HCT116 (cell line): ENCODE data around the gene GPS1. TPM values are rescaled to one million over a fixed set of nuclear protein-coding genes. Genes with fewer than 3 reads are reported as not detected.

Experiments used
- ATAC-seq: fragments of 200-7000 bp; cut with Tn5 transposase; 2 replicates; pipeline ENCODE4 v1.9.1; 2020; ENCODE audit warnings: mild to moderate bottlenecking, moderate library complexity
- BruUV-seq: library from RNA; stranded (reverse); fragments of 400-500 nt; replicated peaks from 2 replicates; lab custom pipeline; 2021; lab: Mats Ljungman, UMichigan
- CTCF ChIA-PET: fragments of 300-600 bp; sonication (Branson Sonifier 250); formaldehyde crosslinking; loops from one replicate; lab custom pipeline; 2021; ENCODE audit warnings: antibody characterized with exemption; lab: Charles Lee
- POLR2A ChIA-PET: fragments of 300-600, 350-600 bp; sonication (Branson Sonifier 250); formaldehyde crosslinking; loops from one replicate; lab custom pipeline; 2021; ENCODE audit warnings: antibody characterized with exemption; lab: Charles Lee
- RAD21 ChIA-PET, 2 experiments: fragments of 300-600 bp; sonication (Branson Sonifier 250); formaldehyde crosslinking; loops; one replicate each; lab custom pipeline; 2023; ENCODE audit warnings: low total read pairs in 2 of 2; ENCODE audit not compliant: uncharacterized antibody in 2 of 2, unreplicated experiment in 2 of 2, low non-redundant PET in 1 of 2; lab: Charles Lee
- DNase-seq: peaks from one replicate; pipeline ENCODE4 v3.0.0-alpha.2; 2010; ENCODE audit warnings: low read depth, low spot score
- H2AFZ ChIP-seq: fragments of 200-600 bp; shearing (Covaris generic), sonication (generic); 2 replicates; pipeline ENCODE4 v1.6.1; 2017; ENCODE audit warnings: low read depth, mixed run types, mixed read lengths, antibody characterized with exemption, low read length; ENCODE audit not compliant: poor library complexity, severe bottlenecking
- H3K27ac ChIP-seq: 2 replicates; pipeline ENCODE4 v1.5.1; 2012; ENCODE audit warnings: low read depth, low read length
- H3K27me3 ChIP-seq: fragments of 200-600 bp; sonication (generic); 2 replicates; pipeline ENCODE4 v1.6.1; 2016; ENCODE audit warnings: mixed run types, low read length, mixed read lengths; ENCODE audit not compliant: insufficient read depth
- H3K36me3 ChIP-seq, 2 experiments: fragments of 200-500 bp in 1 of 2; fragments of 200-600 bp in 1 of 2; sonication (Bioruptor generic) in 1 of 2; sonication (generic) in 1 of 2; 2 replicates each; pipeline versions ENCODE4 v1.5.1 to v1.6.1; 2014 to 2016; ENCODE audit warnings: low read length in 2 of 2, inconsistent platforms in 1 of 2, mixed read lengths in 1 of 2, mixed run types in 1 of 2; ENCODE audit not compliant: insufficient read depth in 2 of 2, control insufficient read depth in 1 of 2
- H3K4me1 ChIP-seq, 2 experiments: fragments of 200-600 bp in 1 of 2; sonication (generic) in 1 of 2; 2 replicates each; pipeline versions ENCODE4 v1.5.1 to v1.6.1; 2012 to 2017; ENCODE audit warnings: low read length in 2 of 2, inconsistent platforms in 1 of 2, mild to moderate bottlenecking in 1 of 2, mixed read lengths in 1 of 2, mixed run types in 1 of 2, moderate library complexity in 1 of 2; ENCODE audit not compliant: insufficient read depth in 2 of 2, control insufficient read depth in 1 of 2
- H3K4me2 ChIP-seq: fragments of 200-600 bp; sonication (generic); 2 replicates; pipeline ENCODE4 v1.6.1; 2017; ENCODE audit warnings: mixed run types, low read length, mixed read lengths
- H3K4me3 ChIP-seq, 2 experiments: fragments of 200-600 bp in 1 of 2; sonication (generic) in 1 of 2; replicated peaks in 1 of 2; 2 replicates each; pipeline ENCODE4 v1.5.1; 2011 to 2016; ENCODE audit warnings: low read length in 2 of 2, control low read depth in 1 of 2, low read depth in 1 of 2, mild to moderate bottlenecking in 1 of 2, mixed read lengths in 1 of 2, mixed run types in 1 of 2
- H3K79me2 ChIP-seq: fragments of 200-600 bp; sonication (generic); 2 replicates; pipeline ENCODE4 v1.6.1; 2017; ENCODE audit warnings: mild to moderate bottlenecking, mixed run types, low read length, moderate library complexity, mixed read lengths; ENCODE audit not compliant: insufficient read depth
- H3K9ac ChIP-seq: fragments of 200-600 bp; sonication (generic); 2 replicates; pipeline ENCODE4 v1.6.1; 2016; ENCODE audit warnings: low read length, mixed read lengths
- H3K9me2 ChIP-seq: fragments of 200-600 bp; sonication (generic), shearing (Covaris generic); 2 replicates; pipeline ENCODE4 v1.6.1; 2017; ENCODE audit warnings: mixed run types, mild to moderate bottlenecking, moderate library complexity; ENCODE audit not compliant: insufficient read depth
- H3K9me3 ChIP-seq, 2 experiments: fragments of 200-500 bp in 1 of 2; fragments of 200-600 bp in 1 of 2; sonication (Bioruptor generic) in 1 of 2; sonication (generic) in 1 of 2; 2 replicates each; pipeline ENCODE4 v1.6.1; 2014 to 2017; ENCODE audit warnings: low read length in 2 of 2, mixed read lengths in 2 of 2, inconsistent platforms in 1 of 2, low read depth in 1 of 2, mild to moderate bottlenecking in 1 of 2, mixed run types in 1 of 2, moderate library complexity in 1 of 2; ENCODE audit not compliant: control insufficient read depth in 1 of 2, insufficient read depth in 1 of 2
- H4K20me1 ChIP-seq: fragments of 200-600 bp; sonication (generic), shearing (Covaris generic); 2 replicates; pipeline ENCODE4 v1.6.1; 2017; ENCODE audit warnings: mixed run types, mild to moderate bottlenecking, moderate library complexity; ENCODE audit not compliant: insufficient read depth
- CEBPB ChIP-seq: IDR thresholded peaks from 2 replicates; pipeline ENCODE4 v1.6.1; 2012; ENCODE audit warnings: low read depth
- EGR1 ChIP-seq: IDR thresholded peaks from 2 replicates; pipeline ENCODE4 v1.6.1; 2012; ENCODE audit warnings: low read depth
- FOSL1 ChIP-seq: IDR thresholded peaks from 2 replicates; pipeline ENCODE4 v1.6.1; 2012; ENCODE audit warnings: low read depth
- MAX ChIP-seq: IDR thresholded peaks from 2 replicates; pipeline ENCODE4 v1.6.1; 2012
- POLR2A ChIP-seq: IDR thresholded peaks from 2 replicates; pipeline ENCODE4 v1.7.0; 2011; ENCODE audit warnings: borderline replicate concordance; ENCODE audit not compliant: insufficient read depth, insufficient read length; ENCODE audit errors: extremely low read depth
- RAD21 ChIP-seq: IDR thresholded peaks from 2 replicates; pipeline ENCODE4 v1.6.1; 2012; ENCODE audit warnings: low read depth, mild to moderate bottlenecking
- YY1 ChIP-seq: IDR thresholded peaks from 2 replicates; pipeline ENCODE4 v1.6.1; 2011; ENCODE audit warnings: low read length, low read depth, moderate library complexity, mild to moderate bottlenecking; ENCODE audit not compliant: insufficient replicate concordance; ENCODE audit errors: extremely low read depth
- ZBTB33 ChIP-seq: IDR thresholded peaks from 2 replicates; pipeline ENCODE4 v1.6.1; 2011; ENCODE audit warnings: mild to moderate bottlenecking, low read length, moderate library complexity; ENCODE audit not compliant: insufficient replicate concordance; ENCODE audit errors: extremely low read depth
- intact Hi-C: fragments of 100-400 bp; cut with micrococcal nuclease; formaldehyde crosslinking; loops from 2 replicates; pipeline ENCODE4 v1.10.0; 2022
- total RNA-seq: library from RNA; stranded (reverse); gene quantifications from one replicate; pipeline ENCODE4 v1.2.1, GENCODE V29; 2021; ENCODE audit not compliant: unreplicated experiment
- TF ChIP-seq, protein P1 (sequence below): IDR thresholded peaks from 2 replicates; pipeline ENCODE4 v1.6.1; 2012; ENCODE audit warnings: low read depth

GPS1 gene
- total RNA-seq, 1 experiment from 2014 or later = 205 TPM

- H3K9ac ChIP-seq = no peak overlapping the region
- peak overlapping the region; percentile 14; the same call in 1 of the 2 replicates for H3K27ac ChIP-seq
- no peak overlapping the region for H2AFZ ChIP-seq
- peaks cover 78 to 100% of the 10 kb centered on the region in 2 experiments for H3K36me3 ChIP-seq
- RAD21 ChIA-PET = no interaction called here
- H3K9me2 ChIP-seq = no peaks in the 10 kb centered on the region
- H3K4me1 ChIP-seq = no peaks in the 10 kb centered on the region
- no TSS peak for BruUV-seq
- H3K79me2 ChIP-seq = peaks cover 76% of the 10 kb centered on the region
- intact Hi-C loops = no loop called here
- H4K20me1 ChIP-seq = peaks cover 5% of the 10 kb centered on the region; the same call in 1 of the 2 replicates
- H3K9me3 ChIP-seq = no peaks in the 10 kb centered on the region
- DNase-seq = no peak
- CTCF ChIA-PET = no interaction called here
- no peak overlapping the region for H3K4me3 ChIP-seq
- POLR2A ChIA-PET = no interaction called here
- TF ChIP-seq YY1 (no peak), ZBTB33 (no peak), POLR2A (no peak), FOSL1 (no peak), CEBPB (no peak), EGR1 (no peak), MAX (no peak), RAD21 (no peak)
- TF ChIP-seq, protein P1, sequence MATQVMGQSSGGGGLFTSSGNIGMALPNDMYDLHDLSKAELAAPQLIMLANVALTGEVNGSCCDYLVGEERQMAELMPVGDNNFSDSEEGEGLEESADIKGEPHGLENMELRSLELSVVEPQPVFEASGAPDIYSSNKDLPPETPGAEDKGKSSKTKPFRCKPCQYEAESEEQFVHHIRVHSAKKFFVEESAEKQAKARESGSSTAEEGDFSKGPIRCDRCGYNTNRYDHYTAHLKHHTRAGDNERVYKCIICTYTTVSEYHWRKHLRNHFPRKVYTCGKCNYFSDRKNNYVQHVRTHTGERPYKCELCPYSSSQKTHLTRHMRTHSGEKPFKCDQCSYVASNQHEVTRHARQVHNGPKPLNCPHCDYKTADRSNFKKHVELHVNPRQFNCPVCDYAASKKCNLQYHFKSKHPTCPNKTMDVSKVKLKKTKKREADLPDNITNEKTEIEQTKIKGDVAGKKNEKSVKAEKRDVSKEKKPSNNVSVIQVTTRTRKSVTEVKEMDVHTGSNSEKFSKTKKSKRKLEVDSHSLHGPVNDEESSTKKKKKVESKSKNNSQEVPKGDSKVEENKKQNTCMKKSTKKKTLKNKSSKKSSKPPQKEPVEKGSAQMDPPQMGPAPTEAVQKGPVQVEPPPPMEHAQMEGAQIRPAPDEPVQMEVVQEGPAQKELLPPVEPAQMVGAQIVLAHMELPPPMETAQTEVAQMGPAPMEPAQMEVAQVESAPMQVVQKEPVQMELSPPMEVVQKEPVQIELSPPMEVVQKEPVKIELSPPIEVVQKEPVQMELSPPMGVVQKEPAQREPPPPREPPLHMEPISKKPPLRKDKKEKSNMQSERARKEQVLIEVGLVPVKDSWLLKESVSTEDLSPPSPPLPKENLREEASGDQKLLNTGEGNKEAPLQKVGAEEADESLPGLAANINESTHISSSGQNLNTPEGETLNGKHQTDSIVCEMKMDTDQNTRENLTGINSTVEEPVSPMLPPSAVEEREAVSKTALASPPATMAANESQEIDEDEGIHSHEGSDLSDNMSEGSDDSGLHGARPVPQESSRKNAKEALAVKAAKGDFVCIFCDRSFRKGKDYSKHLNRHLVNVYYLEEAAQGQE = no peak
- TF ChIP-seq, all 23 proteins: peak for 0
- Histone ChIP-seq H3K4me2 (no peak overlapping the region), H3K27me3 (no peaks in the 10 kb centered on the region)
- ATAC-seq = no peak
Observed at GRCh38 chr17:82087961-82088837, 36.5 kb downstream of the GPS1 start.
